AG09319 (cell line): ENCODE results near the gene HEXIM2.

ENCODE experiments used
- DNase-seq: peaks from one replicate; pipeline ENCODE4 v3.0.0-alpha.2; 2010; ENCODE audit warnings: low read depth; ENCODE audit errors: extremely low read depth
- CTCF ChIP-seq: IDR thresholded peaks from 2 replicates; pipeline ENCODE4 v1.5.1; 2011; ENCODE audit warnings: low read depth, mild to moderate bottlenecking, inconsistent platforms, low read length, moderate library complexity

HEXIM2 gene

GRCh38 chr17:45218895-45219661 is 57.4 kb downstream of the HEXIM2 start:
- TF ChIP-seq CTCF, result peak; percentile 93
- peak; percentile 83 for DNase-seq
